ENCODE data around the gene NFE2L2.

DNA sequence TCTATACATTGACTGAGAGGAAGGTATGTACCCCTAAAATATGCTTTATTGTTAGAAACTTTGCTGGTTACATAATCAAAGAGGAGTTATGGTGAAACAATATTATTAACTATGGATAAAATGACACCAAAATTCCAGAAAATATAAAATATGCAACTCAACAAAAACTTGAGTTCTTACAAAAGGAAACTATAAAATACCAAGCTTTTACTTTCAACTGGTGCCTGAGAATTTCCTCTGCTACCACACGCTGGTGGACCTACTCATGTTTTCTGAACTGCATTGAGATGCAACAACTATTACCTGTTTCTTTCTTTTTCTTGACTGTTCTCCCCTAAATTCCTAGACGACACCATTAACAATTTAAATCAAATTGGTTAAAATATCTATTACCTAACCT lies 8.2 kb upstream of the NFE2L2 start:
- TF ChIP-seq, protein P1, sequence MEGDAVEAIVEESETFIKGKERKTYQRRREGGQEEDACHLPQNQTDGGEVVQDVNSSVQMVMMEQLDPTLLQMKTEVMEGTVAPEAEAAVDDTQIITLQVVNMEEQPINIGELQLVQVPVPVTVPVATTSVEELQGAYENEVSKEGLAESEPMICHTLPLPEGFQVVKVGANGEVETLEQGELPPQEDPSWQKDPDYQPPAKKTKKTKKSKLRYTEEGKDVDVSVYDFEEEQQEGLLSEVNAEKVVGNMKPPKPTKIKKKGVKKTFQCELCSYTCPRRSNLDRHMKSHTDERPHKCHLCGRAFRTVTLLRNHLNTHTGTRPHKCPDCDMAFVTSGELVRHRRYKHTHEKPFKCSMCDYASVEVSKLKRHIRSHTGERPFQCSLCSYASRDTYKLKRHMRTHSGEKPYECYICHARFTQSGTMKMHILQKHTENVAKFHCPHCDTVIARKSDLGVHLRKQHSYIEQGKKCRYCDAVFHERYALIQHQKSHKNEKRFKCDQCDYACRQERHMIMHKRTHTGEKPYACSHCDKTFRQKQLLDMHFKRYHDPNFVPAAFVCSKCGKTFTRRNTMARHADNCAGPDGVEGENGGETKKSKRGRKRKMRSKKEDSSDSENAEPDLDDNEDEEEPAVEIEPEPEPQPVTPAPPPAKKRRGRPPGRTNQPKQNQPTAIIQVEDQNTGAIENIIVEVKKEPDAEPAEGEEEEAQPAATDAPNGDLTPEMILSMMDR (conservative IDR thresholded peaks at IDR 0.05; ENCODE audit: low read depth, low read length), result no peak
- TF ChIP-seq EZH2 (IDR thresholded peaks at IDR 0.05; ENCODE audit: borderline replicate concordance, low read depth, low read length, poor library complexity, severe bottlenecking), result no peak

Data from A673 (cell line).